ENCODE measurements around the gene RDX.
A peak's percentile ranks its signal among the peaks of the same experiment; 100 is the strongest.

Gene RDX

GRCh38 chr11:110176366-110177085 lies 119.9 kb downstream of the RDX start:
- CTCF ChIA-PET, result interaction anchor here (1.6 to 3.2 kb wide), 4 partner anchors 9 to 231 kb away, joined by 3 to 16 read pairs (median 5); no protein-coding TSS in a partner anchor
- POLR2A ChIA-PET, result no interaction called here

DNA sequence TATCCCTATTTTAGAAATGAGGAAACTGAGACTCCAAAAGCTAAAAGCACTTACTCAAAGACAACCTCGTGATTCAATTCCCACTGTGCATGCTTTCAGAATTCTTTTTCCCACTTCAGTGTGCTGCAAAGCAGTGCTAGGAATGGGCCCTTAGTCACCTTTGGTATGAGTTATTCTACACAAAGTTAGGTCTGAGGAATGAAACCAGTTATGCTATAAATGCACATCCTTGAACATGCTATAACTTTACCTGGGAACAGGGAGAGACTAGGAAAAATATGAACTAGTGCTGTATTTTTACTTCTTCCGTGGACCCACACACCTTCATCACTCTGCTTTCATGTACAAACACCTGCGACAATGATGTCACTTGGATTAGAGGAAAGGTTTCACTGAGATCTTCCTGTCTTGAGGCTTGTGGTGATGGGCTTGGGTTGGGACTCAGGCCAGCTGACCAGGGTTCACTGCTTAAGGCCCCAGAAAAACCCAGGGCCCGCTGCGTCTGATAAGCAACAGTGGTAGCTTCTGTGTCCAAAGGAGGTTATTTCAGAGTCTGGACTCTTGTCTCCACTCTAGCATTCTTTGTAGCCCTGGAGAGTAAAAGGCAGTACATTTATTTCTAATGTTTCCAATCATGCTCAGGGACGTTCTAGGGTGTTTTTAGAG lies 121.6 kb downstream of the RDX start:
- ChIA-PET CTCF (interaction anchor here (1.1 to 3.2 kb wide), 4 partner anchors 9 to 261 kb away, joined by 3 to 16 read pairs (median 6); no protein-coding TSS in a partner anchor), POLR2A (no interaction called here)
- no peak for DNase-seq (ENCODE audit: extremely low spot score)
- TF ChIP-seq, protein P1, sequence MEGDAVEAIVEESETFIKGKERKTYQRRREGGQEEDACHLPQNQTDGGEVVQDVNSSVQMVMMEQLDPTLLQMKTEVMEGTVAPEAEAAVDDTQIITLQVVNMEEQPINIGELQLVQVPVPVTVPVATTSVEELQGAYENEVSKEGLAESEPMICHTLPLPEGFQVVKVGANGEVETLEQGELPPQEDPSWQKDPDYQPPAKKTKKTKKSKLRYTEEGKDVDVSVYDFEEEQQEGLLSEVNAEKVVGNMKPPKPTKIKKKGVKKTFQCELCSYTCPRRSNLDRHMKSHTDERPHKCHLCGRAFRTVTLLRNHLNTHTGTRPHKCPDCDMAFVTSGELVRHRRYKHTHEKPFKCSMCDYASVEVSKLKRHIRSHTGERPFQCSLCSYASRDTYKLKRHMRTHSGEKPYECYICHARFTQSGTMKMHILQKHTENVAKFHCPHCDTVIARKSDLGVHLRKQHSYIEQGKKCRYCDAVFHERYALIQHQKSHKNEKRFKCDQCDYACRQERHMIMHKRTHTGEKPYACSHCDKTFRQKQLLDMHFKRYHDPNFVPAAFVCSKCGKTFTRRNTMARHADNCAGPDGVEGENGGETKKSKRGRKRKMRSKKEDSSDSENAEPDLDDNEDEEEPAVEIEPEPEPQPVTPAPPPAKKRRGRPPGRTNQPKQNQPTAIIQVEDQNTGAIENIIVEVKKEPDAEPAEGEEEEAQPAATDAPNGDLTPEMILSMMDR (IDR thresholded peaks at IDR 0.05; ENCODE audit: control extremely low read depth, extremely low read depth, low read depth, missing control alignments), result no peak

More at GRCh38 chr11:110176366-110177085, 119.9 kb downstream of the RDX start:
- DNase-seq (ENCODE audit: extremely low spot score), result no peak
- TF ChIP-seq, protein P1 (IDR thresholded peaks at IDR 0.05; ENCODE audit: control extremely low read depth, extremely low read depth, low read depth, missing control alignments), result no peak

DNA sequence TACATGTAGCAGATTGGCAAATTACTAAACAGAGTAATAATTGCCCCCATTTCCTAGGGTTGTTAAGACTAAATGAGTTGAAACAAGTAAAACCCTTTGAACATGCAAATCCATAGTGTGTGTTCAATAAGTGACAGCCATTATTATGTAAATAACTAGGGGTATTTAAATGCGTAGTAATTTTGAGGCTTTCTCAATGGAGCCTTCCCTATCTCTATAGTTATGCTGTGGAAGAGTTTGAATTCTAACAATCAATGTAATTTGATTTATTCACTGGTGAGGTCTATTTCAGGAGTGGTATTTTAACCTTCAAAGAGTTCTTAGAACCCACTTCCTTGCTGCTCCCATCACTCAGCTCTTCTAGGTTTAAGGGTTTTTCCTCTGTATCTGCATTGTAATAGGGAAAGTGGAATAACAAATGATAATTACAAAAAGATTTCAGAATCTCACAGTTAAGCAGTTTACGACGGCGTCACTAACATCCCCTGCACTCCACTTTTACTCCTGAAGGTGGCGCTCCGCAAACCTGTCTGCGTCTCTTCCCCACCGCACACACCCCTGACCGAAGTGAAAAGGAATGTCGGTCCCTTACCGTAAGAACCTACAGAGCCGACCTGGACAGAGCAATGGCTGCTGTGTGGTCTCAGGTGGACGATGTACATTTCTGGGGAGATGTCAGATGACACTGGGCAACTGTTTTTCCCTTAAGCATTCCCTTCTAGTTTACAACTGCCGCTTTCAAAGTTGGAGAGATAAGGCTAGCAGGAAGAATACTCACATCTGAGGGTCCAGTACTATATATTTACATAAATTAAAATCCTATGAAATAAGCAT lies 122.4 kb downstream of the RDX start:
- peak; percentile 55 for DNase-seq (ENCODE audit: extremely low spot score)
- TF ChIP-seq, protein P1 (IDR thresholded peaks at IDR 0.05; ENCODE audit: control extremely low read depth, extremely low read depth, low read depth, missing control alignments), result peak; percentile 65
- CTCF ChIA-PET, result interaction anchor here (0.9 to 3.2 kb wide), 7 partner anchors 8 to 261 kb away, joined by 3 to 16 read pairs (median 3); no protein-coding TSS in a partner anchor
- POLR2A ChIA-PET, result no interaction called here

GRCh38 chr11:110172468-110173065 lies 123.8 kb downstream of the RDX start:
- TF ChIP-seq, protein P1 (IDR thresholded peaks at IDR 0.05; ENCODE audit: control extremely low read depth, extremely low read depth, low read depth, missing control alignments), result no peak
- ChIA-PET CTCF (interaction anchor here (1.0 to 1.1 kb wide), 2 partner anchors 12 to 21 kb away, joined by 3 read pairs; no protein-coding TSS in a partner anchor), POLR2A (no interaction called here)
- DNase-seq (ENCODE audit: extremely low spot score), result no peak

DNA sequence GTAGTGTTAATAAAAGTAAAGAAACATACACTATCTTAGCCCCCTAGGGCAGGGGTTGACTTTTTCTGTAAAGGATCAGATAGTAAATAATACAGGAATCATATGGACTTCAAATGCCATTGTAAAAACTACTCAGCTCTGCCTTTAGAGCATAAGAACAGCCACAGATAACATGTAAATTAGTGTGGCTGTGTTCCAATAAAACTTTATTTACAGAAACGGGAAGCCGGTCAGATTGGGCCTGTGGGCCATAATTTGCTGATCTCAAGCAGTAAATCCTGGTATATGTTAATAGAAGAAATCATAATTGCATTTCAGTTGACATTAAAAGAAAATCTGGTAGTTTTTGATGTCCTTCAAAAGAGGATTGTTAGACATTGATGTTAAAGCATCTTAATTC lies 126.7 kb downstream of the RDX start:
- ChIA-PET POLR2A (no interaction called here), CTCF (interaction anchor here (2.0 kb wide), 1 partner anchor 12 kb away, joined by 8 read pairs; no protein-coding TSS in a partner anchor)
- no peak for DNase-seq (ENCODE audit: extremely low spot score)
- TF ChIP-seq, protein P1 (IDR thresholded peaks at IDR 0.05; ENCODE audit: control extremely low read depth, extremely low read depth, low read depth, missing control alignments), result no peak
